ENCODE data around the gene CRYGA. TPM values are rescaled to one million over a fixed set of nuclear protein-coding genes. Genes with fewer than 3 reads are reported as not detected.
A peak's percentile ranks its signal among the peaks of the same experiment; 100 is the strongest.

Gene CRYGA, protein sequence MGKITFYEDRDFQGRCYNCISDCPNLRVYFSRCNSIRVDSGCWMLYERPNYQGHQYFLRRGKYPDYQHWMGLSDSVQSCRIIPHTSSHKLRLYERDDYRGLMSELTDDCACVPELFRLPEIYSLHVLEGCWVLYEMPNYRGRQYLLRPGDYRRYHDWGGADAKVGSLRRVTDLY
- total RNA-seq (2014; rRNA removed; shearing (Covaris generic)): not detected in 2 replicates

DNA sequence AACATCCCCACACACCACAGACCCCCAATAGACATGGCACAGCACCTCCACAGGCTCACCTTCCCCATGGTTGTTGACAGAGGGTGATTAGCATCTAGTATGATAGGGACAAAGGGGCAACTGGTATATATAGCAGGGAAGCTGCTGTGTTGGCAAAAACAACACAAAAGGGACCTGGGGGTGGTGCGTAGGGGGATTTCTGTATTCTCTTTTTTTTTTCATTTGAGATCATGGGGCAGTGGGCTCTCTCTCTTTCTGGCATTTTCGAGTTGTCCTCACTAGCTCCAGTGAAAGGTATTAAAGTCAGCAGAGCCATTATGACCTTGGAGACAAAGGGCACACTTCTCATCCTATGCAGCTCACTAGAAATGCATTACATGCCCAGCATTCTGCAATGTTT lies at the start of gene CRYGA:
TSS of gene CRYGA (minus strand) at position 101 of the 400 bp plus-strand sequence. CDS start at position 68, 33 bp downstream.
- DNase-seq (ENCODE audit: low spot score): no peak

GRCh38 chr2:208210688-208211451 lies 47.5 kb upstream of the CRYGA start:
- DNase-seq (ENCODE audit: low spot score): no peak

DNA sequence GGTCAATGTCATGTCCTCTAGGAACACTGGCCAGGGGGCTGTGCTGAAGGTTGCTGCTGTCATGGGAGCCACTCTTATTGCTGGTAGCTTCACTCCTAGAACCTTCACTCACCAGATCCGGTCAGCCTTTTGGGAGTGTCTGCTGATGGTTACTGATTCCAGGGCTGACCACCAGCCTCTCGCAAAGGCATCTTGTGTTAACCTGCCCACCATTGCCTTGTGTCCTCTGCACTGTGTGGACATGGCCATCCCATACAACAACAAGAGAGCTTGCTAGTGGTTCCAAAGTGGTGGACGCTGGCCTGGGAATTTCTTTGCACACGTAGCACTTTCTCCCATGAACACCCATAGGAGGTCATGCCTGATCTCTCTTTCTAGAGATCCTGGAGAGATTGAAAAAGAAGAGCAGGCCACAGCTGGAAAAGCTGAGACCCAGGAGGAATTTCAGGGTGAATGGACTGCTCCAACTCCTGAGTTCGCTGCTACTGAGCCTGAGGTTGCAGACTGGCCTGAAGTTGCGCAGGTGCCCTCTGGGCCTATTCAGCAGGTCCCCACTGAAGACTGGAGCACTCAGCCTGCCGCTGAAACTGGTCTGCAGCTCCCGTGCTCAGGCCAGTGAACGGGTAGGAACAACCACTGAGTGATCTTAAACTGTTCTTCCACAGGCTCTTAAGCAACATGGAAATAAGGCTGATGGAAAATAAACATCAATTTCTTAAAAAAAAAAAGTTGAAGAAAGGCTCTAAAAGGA lies 45.1 kb upstream of the CRYGA start:
- DNase-seq (ENCODE audit: low spot score): no peak

DNA sequence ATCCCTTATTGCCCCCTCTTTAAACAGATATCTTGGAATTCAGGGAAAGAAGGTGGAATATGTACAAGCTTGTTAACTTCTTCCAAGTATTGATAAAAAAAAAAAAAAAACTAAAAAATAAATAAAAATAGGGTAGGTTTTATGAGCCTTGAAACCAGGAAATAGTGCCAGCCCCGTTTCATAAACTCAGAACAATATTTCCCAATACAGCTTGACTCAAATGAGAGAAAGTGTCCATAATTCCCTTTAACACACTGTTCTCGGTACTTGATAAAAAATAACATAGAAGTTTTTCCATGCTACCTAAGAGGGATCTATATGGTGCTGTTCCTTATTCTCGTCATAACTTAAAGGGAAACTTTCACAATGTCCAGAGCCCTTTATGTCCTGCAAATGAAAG lies 44.4 kb upstream of the CRYGA start:
- DNase-seq (ENCODE audit: low spot score): no peak

- DNase-seq (ENCODE audit: low spot score): no peak
These were observed 40.8 kb upstream of the CRYGA start for GRCh38 chr2:208204166-208204565.

DNA sequence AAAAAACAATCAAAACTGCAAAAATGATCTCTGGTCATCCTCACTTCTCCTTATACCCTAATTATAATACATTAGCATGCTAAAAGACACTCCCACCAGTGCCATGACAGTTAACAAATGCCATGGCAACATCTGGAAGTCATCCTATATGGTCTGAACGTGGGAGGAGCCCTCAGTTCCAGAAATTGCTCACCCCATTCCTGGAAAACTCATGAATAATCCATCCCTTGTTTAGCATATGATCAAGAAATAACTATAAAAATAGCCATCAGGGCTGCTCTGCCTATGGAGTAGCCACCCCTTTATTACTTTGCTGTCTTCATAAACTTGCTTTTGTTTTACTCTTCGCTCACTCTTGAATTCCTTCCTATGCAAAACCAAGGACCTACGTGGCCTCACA lies 32.1 kb upstream of the CRYGA start:
- no peak for DNase-seq (ENCODE audit: low spot score)

DNA sequence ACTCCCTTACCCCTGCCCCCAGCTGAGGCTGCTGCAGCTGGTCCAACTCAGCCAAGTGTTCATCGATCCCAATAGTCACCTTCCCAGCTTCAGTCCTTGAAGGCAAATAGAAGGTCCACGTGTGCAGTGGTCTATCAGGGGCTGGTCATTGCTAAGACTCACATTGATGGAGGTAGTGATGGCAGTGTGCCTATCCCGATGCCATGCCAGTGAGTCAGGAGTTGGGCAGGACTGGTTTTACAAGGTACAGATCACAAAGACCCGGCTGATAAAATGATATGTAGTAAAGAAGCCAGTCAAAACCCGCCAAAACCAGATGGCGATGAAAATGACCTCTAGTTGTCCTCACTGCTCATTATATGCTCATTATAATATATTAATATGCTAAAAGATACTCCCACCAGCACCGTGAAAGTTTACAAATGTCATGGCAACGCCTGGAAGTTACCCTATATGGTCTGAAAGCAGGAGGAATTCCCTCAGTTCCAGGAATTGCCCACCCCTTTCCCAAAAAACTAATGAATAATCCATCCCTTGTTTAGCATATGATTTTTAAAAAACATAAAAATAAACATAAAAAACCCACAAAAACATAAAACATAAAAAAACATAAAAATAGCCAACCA lies 29.3 kb upstream of the CRYGA start:
- DNase-seq (ENCODE audit: low spot score): no peak

GRCh38 chr2:208189810-208190503 lies 26.6 kb upstream of the CRYGA start, which contains the start of gene C2orf80:
C2orf80 (minus strand) TSS chr2:208190030; CDS start chr2:208186986, 3,044 bp downstream.
- no peak for DNase-seq (ENCODE audit: low spot score)

GRCh38 chr2:208189069-208189809 lies 25.9 kb upstream of the CRYGA start:
- no peak for DNase-seq (ENCODE audit: low spot score)

- DNase-seq (ENCODE audit: low spot score): no peak
These were observed 23.5 kb upstream of the CRYGA start for GRCh38 chr2:208186893-208187292.

DNA sequence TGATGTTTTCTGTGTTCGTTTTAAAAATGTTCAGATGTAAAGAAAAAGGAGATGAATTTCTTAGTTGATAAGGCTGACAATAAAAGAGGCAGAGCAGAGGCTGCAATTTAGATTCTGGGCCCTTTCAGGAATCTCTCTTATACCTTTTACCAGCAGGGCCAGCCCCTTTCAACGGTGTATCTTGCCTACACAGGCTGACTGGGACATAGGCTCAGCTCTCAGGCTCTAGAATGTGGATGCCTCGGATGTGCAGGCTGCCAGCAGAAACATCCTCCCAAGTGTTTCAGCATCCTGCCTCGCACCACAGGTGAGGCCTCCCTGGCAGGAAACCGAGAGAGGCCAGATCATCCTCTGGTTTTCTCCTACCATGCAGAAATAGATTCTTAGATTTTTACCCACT lies 23.1 kb upstream of the CRYGA start:
- no peak for DNase-seq (ENCODE audit: low spot score)

- DNase-seq (ENCODE audit: low spot score): no peak
These were observed 20.8 kb upstream of the CRYGA start for GRCh38 chr2:208183972-208184705.

- DNase-seq (ENCODE audit: low spot score): no peak
These were observed 20.1 kb upstream of the CRYGA start for GRCh38 chr2:208183526-208183925.

DNA sequence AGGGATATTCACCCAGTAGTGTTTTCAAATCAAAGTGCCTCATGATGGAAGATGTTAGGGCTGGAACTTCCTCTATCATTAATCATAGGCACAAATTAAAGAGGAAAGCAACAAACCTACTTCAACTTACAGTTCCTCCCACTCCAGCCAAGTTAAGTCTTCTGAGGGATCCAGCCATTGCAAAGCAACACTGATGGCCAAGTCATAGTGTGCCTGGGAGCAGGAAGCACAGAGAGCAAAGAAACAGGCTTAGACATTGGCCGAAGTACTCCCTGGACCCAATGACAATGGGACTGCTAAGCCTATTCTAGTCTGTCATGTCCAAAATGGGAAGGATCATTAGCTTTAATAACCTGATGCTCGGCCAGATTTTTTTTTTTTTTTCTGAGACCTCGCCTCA lies 19.4 kb upstream of the CRYGA start:
- no peak for DNase-seq (ENCODE audit: low spot score)

GRCh38 chr2:208179028-208179609 lies 15.7 kb upstream of the CRYGA start:
- DNase-seq (ENCODE audit: low spot score): no peak

GRCh38 chr2:208175840-208176153 lies 12.4 kb upstream of the CRYGA start:
- no peak for DNase-seq (ENCODE audit: low spot score)

DNA sequence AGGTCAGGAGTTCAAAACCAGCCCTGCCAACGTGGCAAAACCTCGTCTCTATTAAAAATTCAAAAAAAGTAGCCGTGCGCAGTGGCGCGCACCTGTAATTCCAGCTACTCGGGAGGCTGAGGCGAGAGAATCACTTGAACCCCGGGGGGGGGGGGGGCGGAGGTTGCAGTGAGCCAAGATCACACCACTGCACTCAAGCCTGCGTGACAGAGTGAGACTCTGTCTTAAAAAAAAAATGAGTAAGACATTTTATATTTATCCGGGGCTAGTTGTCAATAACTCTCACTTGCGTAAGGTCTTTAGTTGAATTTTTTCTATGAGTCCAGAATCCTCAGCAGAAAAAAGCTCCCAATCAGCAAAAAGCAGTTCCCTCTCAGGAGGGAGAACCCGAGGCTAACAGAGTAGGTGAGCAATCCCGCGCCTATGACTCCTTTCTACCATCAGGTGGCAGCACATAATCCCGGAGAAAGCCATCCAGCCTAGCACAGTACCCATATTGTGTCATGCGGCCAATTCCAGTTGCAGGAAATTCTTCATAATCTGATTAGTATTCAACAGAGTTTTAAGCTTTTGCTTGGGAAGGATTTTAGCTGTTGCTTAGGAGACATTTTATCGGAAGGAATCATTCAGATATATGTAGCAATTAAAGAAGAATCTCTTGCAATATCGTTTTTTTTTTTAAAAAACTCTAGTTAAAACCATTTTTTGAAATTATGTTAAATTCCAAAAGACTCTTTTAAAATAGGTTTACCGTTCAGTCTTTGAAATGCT lies 11.9 kb upstream of the CRYGA start:
- peak; percentile 84 for DNase-seq (ENCODE audit: low spot score)

DNA sequence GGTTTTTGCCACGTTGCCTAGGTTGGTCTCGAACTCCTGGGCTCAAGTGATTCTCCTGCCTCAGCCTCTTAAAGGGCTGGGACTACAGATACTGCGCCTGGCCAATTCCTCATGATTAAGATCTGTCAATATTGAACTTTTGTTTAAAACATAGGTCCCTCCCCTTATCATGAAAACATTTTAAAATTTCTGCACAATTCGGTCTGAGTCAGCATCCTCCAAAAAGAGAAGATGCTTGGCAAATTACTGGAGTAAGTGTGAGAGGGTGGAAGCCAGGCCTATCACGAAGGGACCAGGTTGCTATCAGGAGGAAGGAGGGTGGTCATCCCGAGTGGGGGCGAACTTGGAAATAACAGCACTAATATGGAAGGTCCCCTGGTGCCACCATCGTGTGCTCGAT lies 10.8 kb upstream of the CRYGA start:
- no peak for DNase-seq (ENCODE audit: low spot score)

- no peak for DNase-seq (ENCODE audit: low spot score)
These were observed 8.7 kb upstream of the CRYGA start for GRCh38 chr2:208172125-208172524.
